OCI-LY1 (cell line): ENCODE data around the gene CACNA1C.

Source experiments
- EZH2 ChIP-seq: fragments of 200-600 bp; sonication (generic), shearing (Covaris generic); IDR thresholded peaks from 2 replicates; pipeline ENCODE4 v1.8.0; 2017; ENCODE audit warnings: borderline replicate concordance, mixed run types, mild to moderate bottlenecking, antibody characterized with exemption, low read length, moderate library complexity, mixed read lengths
- TF ChIP-seq, protein P1 (sequence below): fragments of 200-600 bp; sonication (generic), shearing (Covaris generic); IDR thresholded peaks from 2 replicates; pipeline ENCODE4 v1.5.1; 2017; ENCODE audit warnings: mild to moderate bottlenecking, antibody characterized with exemption, low read length, moderate library complexity, mixed read lengths

DNA sequence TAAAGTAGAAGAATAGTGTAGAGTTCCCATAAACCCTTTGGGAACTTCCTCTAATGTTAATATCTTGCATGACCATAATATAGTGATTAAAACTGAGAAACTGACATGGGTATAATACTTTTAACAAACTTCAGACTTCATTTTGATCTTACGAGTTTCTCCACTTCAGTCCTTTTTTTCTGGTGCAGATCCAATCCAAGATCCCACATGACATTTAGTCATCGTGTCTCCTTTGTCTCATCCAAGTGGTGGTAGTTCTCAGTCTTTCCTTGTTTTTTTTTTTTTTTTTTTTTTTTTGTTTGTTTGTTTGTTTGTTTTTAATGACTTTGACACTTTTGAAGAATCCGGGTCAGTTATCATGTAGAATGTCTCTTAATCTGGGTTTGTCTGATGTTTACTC is 179.2 kb downstream of the CACNA1C start:
- TF ChIP-seq, protein P1, sequence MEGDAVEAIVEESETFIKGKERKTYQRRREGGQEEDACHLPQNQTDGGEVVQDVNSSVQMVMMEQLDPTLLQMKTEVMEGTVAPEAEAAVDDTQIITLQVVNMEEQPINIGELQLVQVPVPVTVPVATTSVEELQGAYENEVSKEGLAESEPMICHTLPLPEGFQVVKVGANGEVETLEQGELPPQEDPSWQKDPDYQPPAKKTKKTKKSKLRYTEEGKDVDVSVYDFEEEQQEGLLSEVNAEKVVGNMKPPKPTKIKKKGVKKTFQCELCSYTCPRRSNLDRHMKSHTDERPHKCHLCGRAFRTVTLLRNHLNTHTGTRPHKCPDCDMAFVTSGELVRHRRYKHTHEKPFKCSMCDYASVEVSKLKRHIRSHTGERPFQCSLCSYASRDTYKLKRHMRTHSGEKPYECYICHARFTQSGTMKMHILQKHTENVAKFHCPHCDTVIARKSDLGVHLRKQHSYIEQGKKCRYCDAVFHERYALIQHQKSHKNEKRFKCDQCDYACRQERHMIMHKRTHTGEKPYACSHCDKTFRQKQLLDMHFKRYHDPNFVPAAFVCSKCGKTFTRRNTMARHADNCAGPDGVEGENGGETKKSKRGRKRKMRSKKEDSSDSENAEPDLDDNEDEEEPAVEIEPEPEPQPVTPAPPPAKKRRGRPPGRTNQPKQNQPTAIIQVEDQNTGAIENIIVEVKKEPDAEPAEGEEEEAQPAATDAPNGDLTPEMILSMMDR = no peak
- TF ChIP-seq EZH2 = no peak
